Ascending aorta (tissue), 2 donors: ENCODE data around the gene XPNPEP1. TPM values are rescaled to one million over a fixed set of nuclear protein-coding genes. Genes with fewer than 3 reads are reported as not detected.

ENCODE experiments used
- DNase-seq, 2 donors: peaks; one replicate each; pipeline ENCODE4 v3.0.0-alpha.2; 2019; ENCODE audit warnings: low spot score in 2 of 2
- H3K27ac ChIP-seq, 2 donors: fragments of 200-600 bp; sonication (generic); one replicate each; pipeline ENCODE4 v1.5.1; 2016 to 2017; ENCODE audit warnings: mild to moderate bottlenecking in 1 of 2
- H3K27me3 ChIP-seq: fragments of 200-600 bp; sonication (generic); one replicate; pipeline ENCODE4 v1.5.1; 2017
- H3K36me3 ChIP-seq, 2 donors: fragments of 200-600 bp; sonication (generic); one replicate each; pipeline ENCODE4 v1.5.1; 2016
- H3K4me1 ChIP-seq, 2 donors: fragments of 200-600 bp; sonication (generic); one replicate each; pipeline ENCODE4 v1.5.1; 2016 to 2017; ENCODE audit warnings: mild to moderate bottlenecking in 1 of 2
- H3K4me3 ChIP-seq, 2 donors: fragments of 200-600 bp; sonication (generic); one replicate each; pipeline ENCODE4 v1.5.1; 2016 to 2017; ENCODE audit warnings: mild to moderate bottlenecking in 1 of 2
- H3K9me3 ChIP-seq, 2 donors: fragments of 200-600 bp; sonication (generic); one replicate each; pipeline ENCODE4 v1.5.1; 2016
- intact Hi-C: fragments of 100-400 bp; cut with DNase I; formaldehyde crosslinking; loops from one replicate; pipeline ENCODE4 v1.15.1; 2023
- total RNA-seq: library from RNA; depleted of rRNA; stranded (reverse); fragments of >200 nt; gene quantifications from one replicate; pipeline ENCODE4 v1.1.0, GENCODE V29; 2016
- TF ChIP-seq, protein P1 (sequence below), 3 experiments: fragments of 200-600 bp in 2 of 3; fragments of 450-650 bp in 1 of 3; sonication (generic) in 2 of 3; IDR thresholded peaks; one replicate each; pipeline ENCODE4 v1.5.1; 2016 to 2019; ENCODE audit warnings: antibody characterized with exemption in 3 of 3, mild to moderate bottlenecking in 1 of 3, moderate library complexity in 1 of 3

Gene XPNPEP1
- total RNA-seq, 1 donor from 2014 or later, result 212 TPM

DNA sequence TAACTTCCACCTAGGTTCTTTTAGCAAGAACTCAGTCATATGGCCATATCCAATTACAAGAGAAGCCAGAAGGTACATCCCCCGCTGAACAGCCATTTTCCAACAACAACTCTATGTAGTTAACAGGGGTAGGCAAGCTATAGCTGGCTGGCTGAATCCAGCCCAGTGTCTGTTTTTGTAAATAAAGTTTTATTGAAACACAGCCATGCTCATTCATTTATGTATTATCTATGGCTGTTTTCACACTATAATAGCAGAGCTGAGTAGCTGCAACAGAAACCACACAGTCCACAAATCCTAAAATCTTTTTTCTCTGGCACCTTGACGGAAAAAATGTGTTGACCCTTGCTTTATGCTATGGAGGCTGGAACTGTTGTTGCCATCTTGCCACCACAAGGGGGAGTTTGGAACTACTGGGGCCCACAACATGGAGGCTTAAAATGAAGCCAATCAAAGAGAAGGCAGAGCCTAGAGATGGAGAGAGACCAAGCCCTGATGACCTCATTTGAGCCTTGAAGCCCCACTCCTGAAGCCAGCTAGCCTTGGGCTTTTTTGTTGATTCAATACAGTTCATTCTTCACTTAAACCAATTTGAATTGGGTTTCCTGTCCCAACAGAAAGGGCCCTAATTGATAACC is 33.3 kb upstream of the XPNPEP1 start:
- no peak overlapping the region for H3K4me3 ChIP-seq
- H3K36me3 ChIP-seq, result no peaks in the 10 kb centered on the region
- H3K4me1 ChIP-seq, result peaks cover 0 to 6% of the 10 kb centered on the region in 2 donors
- TF ChIP-seq, protein P1, sequence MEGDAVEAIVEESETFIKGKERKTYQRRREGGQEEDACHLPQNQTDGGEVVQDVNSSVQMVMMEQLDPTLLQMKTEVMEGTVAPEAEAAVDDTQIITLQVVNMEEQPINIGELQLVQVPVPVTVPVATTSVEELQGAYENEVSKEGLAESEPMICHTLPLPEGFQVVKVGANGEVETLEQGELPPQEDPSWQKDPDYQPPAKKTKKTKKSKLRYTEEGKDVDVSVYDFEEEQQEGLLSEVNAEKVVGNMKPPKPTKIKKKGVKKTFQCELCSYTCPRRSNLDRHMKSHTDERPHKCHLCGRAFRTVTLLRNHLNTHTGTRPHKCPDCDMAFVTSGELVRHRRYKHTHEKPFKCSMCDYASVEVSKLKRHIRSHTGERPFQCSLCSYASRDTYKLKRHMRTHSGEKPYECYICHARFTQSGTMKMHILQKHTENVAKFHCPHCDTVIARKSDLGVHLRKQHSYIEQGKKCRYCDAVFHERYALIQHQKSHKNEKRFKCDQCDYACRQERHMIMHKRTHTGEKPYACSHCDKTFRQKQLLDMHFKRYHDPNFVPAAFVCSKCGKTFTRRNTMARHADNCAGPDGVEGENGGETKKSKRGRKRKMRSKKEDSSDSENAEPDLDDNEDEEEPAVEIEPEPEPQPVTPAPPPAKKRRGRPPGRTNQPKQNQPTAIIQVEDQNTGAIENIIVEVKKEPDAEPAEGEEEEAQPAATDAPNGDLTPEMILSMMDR (IDR thresholded peaks at IDR 0.05), result peak in 2 of 3 experiments; percentile 14 to 24
- no peak for DNase-seq
- H3K9me3 ChIP-seq, result no peaks in the 10 kb centered on the region
- intact Hi-C loops, result no loop called here
- H3K27me3 ChIP-seq, result no peaks in the 10 kb centered on the region
- H3K27ac ChIP-seq, result peak overlapping the region in 1 of 2 donors; percentile 1

DNA sequence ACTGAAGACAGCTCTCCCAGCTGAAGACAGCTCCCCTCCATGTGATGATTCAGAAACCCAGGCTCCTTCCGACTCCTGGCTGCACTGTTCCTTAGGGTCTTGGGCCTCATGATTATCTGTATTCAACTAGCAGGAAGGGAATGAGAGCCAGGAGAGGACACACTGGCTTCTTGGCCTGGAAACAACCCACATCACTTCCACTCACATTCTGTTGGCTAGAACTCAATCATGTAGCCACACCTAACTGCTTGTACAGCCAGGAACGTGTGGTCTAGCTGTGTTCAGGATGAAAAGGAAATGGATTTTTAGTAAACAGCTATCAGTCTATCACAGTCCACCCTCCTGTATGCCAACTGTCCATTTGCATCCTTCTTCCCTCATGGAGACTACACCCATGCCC is 30.5 kb upstream of the XPNPEP1 start:
- no peak overlapping the region for H3K27ac ChIP-seq
- no peaks in the 10 kb centered on the region for H3K9me3 ChIP-seq
- H3K27me3 ChIP-seq, result no peaks in the 10 kb centered on the region
- TF ChIP-seq, protein P1 (IDR thresholded peaks at IDR 0.05), result no peak
- H3K4me3 ChIP-seq, result no peak overlapping the region
- intact Hi-C loops, result no loop called here
- no peak for DNase-seq
- H3K36me3 ChIP-seq, result no peaks in the 10 kb centered on the region
- H3K4me1 ChIP-seq, result no peaks in the 10 kb centered on the region

DNA sequence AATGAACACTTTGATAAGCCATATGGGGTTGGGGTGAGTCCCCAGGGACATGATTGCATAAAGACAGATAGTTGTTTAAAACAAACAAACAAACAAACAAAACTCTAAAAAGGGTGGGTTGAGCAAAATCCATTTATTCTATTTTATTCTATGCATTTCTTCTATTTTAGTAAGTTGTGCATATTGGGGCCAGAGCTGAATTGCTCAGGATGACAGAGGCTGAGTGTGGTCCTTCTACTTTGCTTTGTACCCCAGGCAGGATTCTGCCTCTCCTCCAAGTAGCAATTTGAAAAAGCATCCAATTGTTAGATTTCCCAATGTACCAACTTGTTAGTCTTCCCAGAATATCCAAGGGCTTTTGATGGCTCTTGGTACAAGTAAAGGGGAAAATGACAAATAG is 29.2 kb upstream of the XPNPEP1 start:
- H3K9me3 ChIP-seq, result no peaks in the 10 kb centered on the region
- no peak overlapping the region for H3K4me3 ChIP-seq
- TF ChIP-seq, protein P1 (IDR thresholded peaks at IDR 0.05), result no peak
- intact Hi-C loops, result no loop called here
- DNase-seq, result no peak
- H3K36me3 ChIP-seq, result no peaks in the 10 kb centered on the region
- no peaks in the 10 kb centered on the region for H3K27me3 ChIP-seq
- H3K4me1 ChIP-seq, result no peaks in the 10 kb centered on the region
- H3K27ac ChIP-seq, result no peak overlapping the region

DNA sequence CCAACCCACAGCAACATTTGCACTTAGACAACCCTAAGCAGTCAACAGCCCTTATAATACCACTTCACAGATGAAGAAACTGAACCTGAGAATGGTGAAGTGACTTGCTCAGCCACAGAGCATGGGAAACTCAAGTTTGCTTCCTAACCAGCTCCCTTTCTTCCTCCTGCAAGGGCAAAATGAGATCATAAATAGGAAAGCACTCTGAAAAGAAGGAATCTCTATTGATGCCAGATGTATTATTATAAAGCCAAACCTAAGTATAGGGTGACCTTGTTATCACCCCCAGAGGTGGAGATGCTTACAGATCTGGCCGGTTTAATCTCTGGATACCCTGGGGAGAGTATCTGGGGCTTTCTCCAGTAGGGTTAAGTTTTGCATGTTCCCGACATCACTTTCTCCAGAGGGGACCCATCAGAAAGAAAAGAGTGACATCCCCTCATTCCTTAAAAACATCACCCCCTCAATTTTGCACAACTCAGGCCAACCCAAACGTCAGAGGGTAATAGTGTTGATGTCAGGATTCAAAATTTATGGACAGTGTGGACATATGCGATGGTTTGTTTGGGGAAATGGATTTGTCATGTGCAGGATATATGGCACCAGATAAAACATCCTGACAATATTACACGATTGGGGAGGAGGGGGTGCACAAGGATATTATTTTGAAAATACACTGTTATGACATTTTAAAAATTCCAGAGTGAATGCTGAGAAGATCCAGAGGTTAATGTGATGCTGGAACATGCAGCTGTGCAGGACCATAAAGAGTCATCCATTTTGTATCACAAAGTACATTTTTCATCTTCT is 24.0 kb upstream of the XPNPEP1 start:
- TF ChIP-seq, protein P1 (IDR thresholded peaks at IDR 0.05), result no peak
- intact Hi-C loops, result no loop called here
- no peak for DNase-seq
- Histone ChIP-seq H3K27ac (no peak overlapping the region), H3K27me3 (no peaks in the 10 kb centered on the region), H3K4me3 (no peak overlapping the region), H3K36me3 (no peaks in the 10 kb centered on the region), H3K4me1 (no peaks in the 10 kb centered on the region), H3K9me3 (no peaks in the 10 kb centered on the region)

DNA sequence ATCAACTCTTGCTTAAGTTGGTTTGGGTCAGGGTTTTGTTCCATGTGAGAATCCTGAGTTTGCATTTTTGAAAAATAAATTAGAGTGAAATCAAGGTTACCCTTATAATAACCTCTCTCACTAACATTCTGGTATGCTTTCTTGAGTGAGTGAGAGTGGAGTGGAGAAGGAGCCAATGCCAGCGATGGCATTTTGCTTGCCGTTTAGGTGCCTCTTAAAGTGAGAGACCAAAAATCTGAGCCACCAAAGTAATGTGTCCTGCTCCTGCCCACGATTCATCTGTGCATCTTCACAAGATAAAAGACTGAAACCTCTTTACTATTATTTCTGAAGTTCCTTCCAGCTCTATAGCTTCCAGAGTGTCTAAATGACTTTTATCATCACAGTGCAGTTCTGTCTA is 23.4 kb upstream of the XPNPEP1 start:
- Histone ChIP-seq H3K9me3 (no peaks in the 10 kb centered on the region), H3K4me3 (no peak overlapping the region), H3K4me1 (no peaks in the 10 kb centered on the region), H3K27me3 (no peaks in the 10 kb centered on the region), H3K27ac (no peak overlapping the region), H3K36me3 (no peaks in the 10 kb centered on the region)
- TF ChIP-seq, protein P1 (IDR thresholded peaks at IDR 0.05), result no peak
- DNase-seq, result no peak
- intact Hi-C loops, result no loop called here
